GM06990 (cell line): ENCODE measurements around the gene LOXL1.

Source experiments
- DNase-seq: peaks from one replicate; pipeline ENCODE4 v3.0.0-alpha.2; 2011; ENCODE audit not compliant: insufficient read length; ENCODE audit errors: extremely low read depth
- H3K27me3 ChIP-seq: replicated peaks from 2 replicates; pipeline ENCODE4 v1.6.0; 2011; ENCODE audit warnings: low read length; ENCODE audit not compliant: control insufficient read depth, insufficient read depth
- H3K36me3 ChIP-seq: 2 replicates; pipeline ENCODE4 v1.5.1; 2011; ENCODE audit warnings: low read length; ENCODE audit not compliant: control insufficient read depth, insufficient read depth
- H3K4me3 ChIP-seq: replicated peaks from 2 replicates; pipeline ENCODE4 v1.5.1; 2011; ENCODE audit warnings: low read depth, mild to moderate bottlenecking, control low read depth, low read length
- TF ChIP-seq, protein P1 (sequence below): IDR thresholded peaks from 2 replicates; pipeline ENCODE4 v1.5.1; 2011; ENCODE audit warnings: low read length, control low read depth, mild to moderate bottlenecking, inconsistent platforms; ENCODE audit not compliant: insufficient read depth, poor library complexity, severe bottlenecking

LOXL1 gene

GRCh38 chr15:73924171-73924921 is 1.9 kb upstream of the LOXL1 start:
- TF ChIP-seq, protein P1, sequence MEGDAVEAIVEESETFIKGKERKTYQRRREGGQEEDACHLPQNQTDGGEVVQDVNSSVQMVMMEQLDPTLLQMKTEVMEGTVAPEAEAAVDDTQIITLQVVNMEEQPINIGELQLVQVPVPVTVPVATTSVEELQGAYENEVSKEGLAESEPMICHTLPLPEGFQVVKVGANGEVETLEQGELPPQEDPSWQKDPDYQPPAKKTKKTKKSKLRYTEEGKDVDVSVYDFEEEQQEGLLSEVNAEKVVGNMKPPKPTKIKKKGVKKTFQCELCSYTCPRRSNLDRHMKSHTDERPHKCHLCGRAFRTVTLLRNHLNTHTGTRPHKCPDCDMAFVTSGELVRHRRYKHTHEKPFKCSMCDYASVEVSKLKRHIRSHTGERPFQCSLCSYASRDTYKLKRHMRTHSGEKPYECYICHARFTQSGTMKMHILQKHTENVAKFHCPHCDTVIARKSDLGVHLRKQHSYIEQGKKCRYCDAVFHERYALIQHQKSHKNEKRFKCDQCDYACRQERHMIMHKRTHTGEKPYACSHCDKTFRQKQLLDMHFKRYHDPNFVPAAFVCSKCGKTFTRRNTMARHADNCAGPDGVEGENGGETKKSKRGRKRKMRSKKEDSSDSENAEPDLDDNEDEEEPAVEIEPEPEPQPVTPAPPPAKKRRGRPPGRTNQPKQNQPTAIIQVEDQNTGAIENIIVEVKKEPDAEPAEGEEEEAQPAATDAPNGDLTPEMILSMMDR = no peak
- no peak overlapping the region for H3K4me3 ChIP-seq
- H3K36me3 ChIP-seq = no peaks in the 10 kb centered on the region
- peaks cover 1% of the 10 kb centered on the region; the same call in 1 of the 2 replicates for H3K27me3 ChIP-seq
- DNase-seq = no peak

- H3K4me3 ChIP-seq = no peak overlapping the region
- H3K27me3 ChIP-seq = peaks cover 1% of the 10 kb centered on the region
- TF ChIP-seq, protein P1 = no peak
- no peak for DNase-seq
- no peaks in the 10 kb centered on the region for H3K36me3 ChIP-seq
These were observed 429 bp upstream of the LOXL1 start for GRCh38 chr15:73925848-73926218.

DNA sequence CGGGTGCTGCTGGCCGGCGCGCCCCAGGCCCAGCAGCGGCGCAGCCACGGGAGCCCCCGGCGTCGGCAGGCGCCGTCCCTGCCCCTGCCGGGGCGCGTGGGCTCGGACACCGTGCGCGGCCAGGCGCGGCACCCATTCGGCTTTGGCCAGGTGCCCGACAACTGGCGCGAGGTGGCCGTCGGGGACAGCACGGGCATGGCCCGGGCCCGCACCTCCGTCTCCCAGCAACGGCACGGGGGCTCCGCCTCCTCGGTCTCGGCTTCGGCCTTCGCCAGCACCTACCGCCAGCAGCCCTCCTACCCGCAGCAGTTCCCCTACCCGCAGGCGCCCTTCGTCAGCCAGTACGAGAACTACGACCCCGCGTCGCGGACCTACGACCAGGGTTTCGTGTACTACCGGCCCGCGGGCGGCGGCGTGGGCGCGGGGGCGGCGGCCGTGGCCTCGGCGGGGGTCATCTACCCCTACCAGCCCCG is 777 bp downstream of the LOXL1 start:
- peaks cover 1% of the 10 kb centered on the region for H3K27me3 ChIP-seq
- no peak overlapping the region for H3K4me3 ChIP-seq
- TF ChIP-seq, protein P1 = no peak
- H3K36me3 ChIP-seq = no peaks in the 10 kb centered on the region
- no peak for DNase-seq

DNA sequence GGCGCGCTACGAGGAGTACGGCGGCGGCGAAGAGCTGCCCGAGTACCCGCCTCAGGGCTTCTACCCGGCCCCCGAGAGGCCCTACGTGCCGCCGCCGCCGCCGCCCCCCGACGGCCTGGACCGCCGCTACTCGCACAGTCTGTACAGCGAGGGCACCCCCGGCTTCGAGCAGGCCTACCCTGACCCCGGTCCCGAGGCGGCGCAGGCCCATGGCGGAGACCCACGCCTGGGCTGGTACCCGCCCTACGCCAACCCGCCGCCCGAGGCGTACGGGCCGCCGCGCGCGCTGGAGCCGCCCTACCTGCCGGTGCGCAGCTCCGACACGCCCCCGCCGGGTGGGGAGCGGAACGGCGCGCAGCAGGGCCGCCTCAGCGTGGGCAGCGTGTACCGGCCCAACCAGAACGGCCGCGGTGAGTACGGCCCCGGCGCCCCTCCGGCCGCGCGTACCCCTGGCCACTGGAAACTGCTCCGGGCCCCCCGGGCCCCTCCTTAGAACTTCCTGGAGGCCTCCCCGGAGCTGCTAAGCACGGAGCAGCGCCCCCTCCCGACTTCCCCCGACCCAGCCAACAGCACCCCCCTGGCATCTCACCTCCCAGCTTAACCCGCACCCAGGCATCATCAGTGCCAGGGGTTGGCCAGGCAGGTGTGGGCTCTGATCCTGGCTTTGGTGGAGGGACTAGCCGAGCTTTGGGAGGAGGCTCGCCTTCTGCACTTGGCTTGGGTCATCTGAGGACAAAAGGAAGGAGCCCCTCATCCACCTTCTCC is 1.4 kb downstream of the LOXL1 start:
- peak; percentile 39 for DNase-seq
- Histone ChIP-seq H3K36me3 (no peaks in the 10 kb centered on the region), H3K27me3 (peaks cover 1% of the 10 kb centered on the region), H3K4me3 (peak overlapping the region; percentile 10; the same call in 1 of the 2 replicates)
- TF ChIP-seq, protein P1 = peak; percentile 49

DNA sequence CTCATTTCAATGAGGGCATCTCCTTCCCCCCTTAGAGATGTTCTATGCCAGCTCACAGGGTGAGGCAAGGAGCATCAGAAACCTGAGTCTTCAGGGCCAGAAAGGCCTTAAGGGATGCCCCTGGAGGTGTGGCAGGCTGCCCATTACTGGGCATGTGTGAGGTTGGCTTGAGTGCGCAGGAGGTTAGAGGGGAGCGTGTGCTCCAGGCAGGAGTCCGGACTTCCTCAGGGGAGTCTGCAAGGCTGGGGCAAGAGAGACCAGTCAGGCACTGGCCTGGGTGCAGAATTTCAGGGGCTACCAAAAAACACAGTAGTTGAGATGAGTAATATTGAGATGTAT is 1.9 kb downstream of the LOXL1 start:
- TF ChIP-seq, protein P1 = no peak
- no peaks in the 10 kb centered on the region for H3K36me3 ChIP-seq
- DNase-seq = no peak
- no peak overlapping the region for H3K4me3 ChIP-seq
- H3K27me3 ChIP-seq = peaks cover 1% of the 10 kb centered on the region
